C4-2B (cell line): ENCODE data around the gene PHACTR1.

Experiments used
- CTCF ChIP-seq: fragments of 450-650 bp; conservative IDR thresholded peaks from 2 replicates; pipeline ENCODE4 v1.5.1; 2017; ENCODE audit warnings: mild to moderate bottlenecking
- ZFX ChIP-seq: fragments of 450-650 bp; IDR thresholded peaks from 2 replicates; pipeline ENCODE4 v1.6.1; 2017

GRCh38 chr6:12992770-12993169, 276.2 kb downstream of the PHACTR1 start:
- TF ChIP-seq CTCF = no peak
- TF ChIP-seq ZFX = no peak
